ENCODE data around the gene PLEKHA5. TPM values are rescaled to one million over a fixed set of nuclear protein-coding genes. Genes with fewer than 3 reads are reported as not detected.

Gene PLEKHA5
- total RNA-seq, 2 donors from 2014 or later: 31.0 to 32.7 TPM

DNA sequence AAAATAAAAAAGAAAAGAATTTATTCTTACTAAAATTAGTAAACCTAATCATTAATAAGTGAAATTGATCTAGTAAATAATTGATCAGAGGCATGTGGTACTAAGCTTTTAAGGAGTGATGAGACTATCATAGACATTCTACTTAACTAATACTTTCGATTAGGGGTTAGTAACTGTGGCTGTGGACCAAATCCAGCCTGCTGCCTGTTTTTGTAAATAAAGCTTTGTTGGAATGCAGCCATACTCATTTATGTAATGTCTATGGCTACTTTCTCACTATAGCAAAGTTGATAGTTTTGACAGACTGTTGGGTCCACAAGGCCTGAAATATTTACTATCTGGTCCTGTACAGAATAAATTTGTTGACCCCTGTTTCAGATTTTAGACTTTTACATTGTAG, 63.2 kb downstream of the PLEKHA5 start:
- H3K9me3 ChIP-seq: no peaks in the 10 kb centered on the region
- TF ChIP-seq CTCF (IDR thresholded peaks at IDR 0.05): no peak
- H3K4me1 ChIP-seq: no peaks in the 10 kb centered on the region
- no peak overlapping the region for H3K9ac ChIP-seq (ENCODE audit: low read depth in 2 of 2, low read length in 2 of 2)
- no peak overlapping the region for H3K27ac ChIP-seq
- intact Hi-C loops (cut with DNase I): no loop called here
- no peaks in the 10 kb centered on the region for H3K36me3 ChIP-seq
- no peak for DNase-seq
- no peaks in the 10 kb centered on the region for H3K27me3 ChIP-seq
- H3K4me3 ChIP-seq: no peak overlapping the region

DNA sequence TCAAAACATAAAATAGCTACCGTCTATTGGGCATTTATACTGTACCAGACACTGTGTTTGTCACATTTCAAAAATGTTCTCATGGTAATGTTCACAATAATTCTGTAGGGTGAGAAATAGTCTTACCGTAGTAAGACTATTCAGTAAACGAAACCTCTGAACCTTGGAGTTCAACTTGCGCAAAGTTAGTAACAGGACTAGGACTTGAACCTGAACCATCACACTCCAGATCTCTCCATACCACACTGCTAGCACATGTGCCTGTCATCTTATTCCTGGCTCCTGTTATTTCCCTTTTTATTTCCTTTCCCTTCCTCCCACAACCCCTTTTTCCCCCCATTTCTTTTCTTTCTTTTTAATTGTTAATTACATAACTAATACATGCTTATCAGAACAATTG, 65.4 kb downstream of the PLEKHA5 start:
- H3K27me3 ChIP-seq: no peaks in the 10 kb centered on the region
- intact Hi-C loops (cut with DNase I): no loop called here
- no peak overlapping the region for H3K27ac ChIP-seq
- no peaks in the 10 kb centered on the region for H3K36me3 ChIP-seq
- no peak overlapping the region for H3K4me3 ChIP-seq
- DNase-seq: no peak
- no peak overlapping the region for H3K9ac ChIP-seq (ENCODE audit: low read depth in 2 of 2, low read length in 2 of 2)
- no peaks in the 10 kb centered on the region for H3K9me3 ChIP-seq
- no peaks in the 10 kb centered on the region for H3K4me1 ChIP-seq
- TF ChIP-seq CTCF (IDR thresholded peaks at IDR 0.05): no peak

DNA sequence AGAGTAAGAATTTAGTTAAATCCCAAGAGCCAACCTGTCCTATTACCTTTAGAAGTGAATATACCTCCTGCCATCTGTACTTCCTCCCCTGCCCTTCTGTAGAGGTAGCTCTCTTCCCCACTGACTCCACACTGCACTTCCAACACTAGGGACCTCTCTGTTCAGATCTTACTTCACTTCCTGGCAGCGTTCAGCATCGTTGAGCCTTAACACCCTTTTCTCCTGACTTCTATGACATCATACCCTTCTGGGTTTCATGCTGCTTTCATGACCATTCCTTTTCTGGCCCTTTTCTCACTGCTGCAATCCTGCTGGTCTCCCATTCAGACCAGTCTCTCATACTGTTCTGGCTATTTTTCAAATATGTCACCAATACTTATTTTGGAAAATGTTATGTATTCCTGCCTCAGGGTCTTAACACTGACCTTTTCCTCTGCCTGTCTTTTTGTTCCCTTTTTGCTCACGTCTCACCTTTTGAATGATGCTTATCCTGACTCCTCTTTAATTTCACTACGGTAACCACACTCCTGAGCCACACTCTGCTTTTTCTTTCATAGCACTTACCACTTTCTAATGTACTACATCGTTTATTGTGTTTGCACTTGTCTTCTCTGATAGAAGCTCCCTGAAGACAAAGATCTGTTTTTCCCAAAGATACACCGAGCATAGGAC, 67.6 kb downstream of the PLEKHA5 start:
- DNase-seq: no peak
- no peak for TF ChIP-seq CTCF (IDR thresholded peaks at IDR 0.05)
- H3K4me3 ChIP-seq: no peak overlapping the region
- H3K4me1 ChIP-seq: no peaks in the 10 kb centered on the region
- intact Hi-C loops (cut with DNase I): no loop called here
- no peaks in the 10 kb centered on the region for H3K9me3 ChIP-seq
- H3K9ac ChIP-seq (ENCODE audit: low read depth in 2 of 2, low read length in 2 of 2): no peak overlapping the region
- no peak overlapping the region for H3K27ac ChIP-seq
- H3K36me3 ChIP-seq: no peaks in the 10 kb centered on the region
- H3K27me3 ChIP-seq: no peaks in the 10 kb centered on the region

DNA sequence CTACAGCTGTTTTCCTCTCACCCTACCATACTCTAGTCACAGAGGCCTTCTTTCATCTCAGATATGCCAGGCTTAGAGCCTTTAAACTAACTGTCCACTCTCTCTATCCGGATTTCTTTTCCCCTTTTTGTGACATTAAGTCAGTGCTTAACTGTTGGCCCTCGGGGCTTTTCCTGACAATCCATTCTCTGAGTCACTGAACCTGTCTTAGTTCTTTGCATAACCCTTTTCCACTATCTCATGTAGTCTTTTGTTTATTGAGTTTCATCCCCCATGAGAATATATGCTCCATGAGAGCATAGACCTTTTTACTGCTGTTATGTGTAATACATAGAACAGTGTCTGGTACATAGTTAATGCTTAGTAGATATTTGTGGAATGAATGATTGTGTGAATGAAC, 68.7 kb downstream of the PLEKHA5 start:
- Histone ChIP-seq H3K9ac (ENCODE audit: low read depth in 2 of 2, low read length in 2 of 2) (no peak overlapping the region), H3K4me3 (no peak overlapping the region), H3K27ac (no peak overlapping the region), H3K9me3 (no peaks in the 10 kb centered on the region), H3K4me1 (no peaks in the 10 kb centered on the region), H3K36me3 (no peaks in the 10 kb centered on the region), H3K27me3 (no peaks in the 10 kb centered on the region)
- no peak for TF ChIP-seq CTCF (IDR thresholded peaks at IDR 0.05)
- no peak for DNase-seq
- intact Hi-C loops (cut with DNase I): no loop called here

GRCh38 chr12:19199332-19199731, 69.8 kb downstream of the PLEKHA5 start:
- H3K9me3 ChIP-seq: no peaks in the 10 kb centered on the region
- H3K36me3 ChIP-seq: no peaks in the 10 kb centered on the region
- H3K4me3 ChIP-seq: no peak overlapping the region
- H3K27ac ChIP-seq: no peak overlapping the region
- intact Hi-C loops (cut with DNase I): no loop called here
- no peak for TF ChIP-seq CTCF (IDR thresholded peaks at IDR 0.05)
- no peak for DNase-seq
- H3K27me3 ChIP-seq: no peaks in the 10 kb centered on the region
- no peak overlapping the region for H3K9ac ChIP-seq (ENCODE audit: low read depth in 2 of 2, low read length in 2 of 2)
- no peaks in the 10 kb centered on the region for H3K4me1 ChIP-seq

Measured in colonic mucosa (tissue), 4 donors.